GM19324 (cell line): ENCODE results near the gene TUBE1.

Experiments
- ATAC-seq: cut with Tn5 transposase; IDR thresholded peaks from one replicate; pipeline ENCODE4 v1.9.1; 2021; ENCODE audit warnings: mild to moderate bottlenecking, moderate library complexity; ENCODE audit not compliant: unreplicated experiment, low FRiP score

The TUBE1 gene

GRCh38 chr6:112037783-112038216 lies 49.5 kb downstream of the TUBE1 start:
- no peak for ATAC-seq

GRCh38 chr6:112036088-112036637 lies 51.1 kb downstream of the TUBE1 start:
- ATAC-seq = no peak

- ATAC-seq = no peak
Observed at GRCh38 chr6:112034616-112034995, 52.7 kb downstream of the TUBE1 start.

- no peak for ATAC-seq
Observed at GRCh38 chr6:112033791-112034615, 53.3 kb downstream of the TUBE1 start.

- ATAC-seq = no peak
Observed at GRCh38 chr6:112032728-112033127, 54.6 kb downstream of the TUBE1 start.

- ATAC-seq = no peak
Observed at GRCh38 chr6:112031960-112032359, 55.3 kb downstream of the TUBE1 start.

- ATAC-seq = no peak
Observed at GRCh38 chr6:112030961-112031660, 56.2 kb downstream of the TUBE1 start.

- ATAC-seq = no peak
Observed at GRCh38 chr6:112030206-112030960, 56.9 kb downstream of the TUBE1 start.

GRCh38 chr6:112029045-112029822 lies 58.0 kb downstream of the TUBE1 start:
- no peak for ATAC-seq

GRCh38 chr6:112027942-112028674 lies 59.2 kb downstream of the TUBE1 start:
- no peak for ATAC-seq

GRCh38 chr6:112026933-112027332 lies 60.3 kb downstream of the TUBE1 start:
- ATAC-seq = no peak

GRCh38 chr6:112024464-112024863 lies 62.8 kb downstream of the TUBE1 start:
- ATAC-seq = no peak

GRCh38 chr6:112022749-112023148 lies 64.5 kb downstream of the TUBE1 start:
- ATAC-seq = no peak

- ATAC-seq = no peak
Observed at GRCh38 chr6:112021691-112022310, 65.5 kb downstream of the TUBE1 start.
